CD4-positive, alpha-beta T cell treated with Interleukin-6 for 4 hours (primary cell): Measurements from ENCODE around the gene KRTAP1-4.
"Not testable (repeated sequence)": the region's sequence is repeated elsewhere in the genome, so short reads cannot be mapped to it uniquely, and the experiment has no call there.

ENCODE experiments used
- DNase-seq: peaks from one replicate; pipeline ENCODE4 v3.0.0-alpha.2; 2020; ENCODE audit warnings: mixed read lengths

Gene KRTAP1-4

DNA sequence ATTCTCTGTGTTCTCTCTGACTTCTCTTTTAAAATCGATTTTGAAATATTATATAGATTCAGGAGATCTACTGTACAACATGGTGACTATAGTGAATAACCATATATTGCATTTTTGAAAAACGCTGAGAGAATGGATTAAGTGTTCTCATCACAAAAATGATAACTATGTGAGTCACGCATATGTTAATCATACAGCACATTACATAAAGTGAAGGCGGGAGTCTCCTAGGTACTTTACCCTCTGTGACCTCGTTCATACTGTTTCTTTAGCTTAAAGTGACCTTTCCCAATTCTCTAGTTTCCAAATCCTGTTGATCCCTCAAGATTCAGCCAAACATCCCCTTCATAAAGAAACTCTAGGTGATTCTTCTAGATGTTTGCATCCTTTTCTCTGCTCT, 27.2 kb downstream of the KRTAP1-4 start:
- no peak for DNase-seq

DNA sequence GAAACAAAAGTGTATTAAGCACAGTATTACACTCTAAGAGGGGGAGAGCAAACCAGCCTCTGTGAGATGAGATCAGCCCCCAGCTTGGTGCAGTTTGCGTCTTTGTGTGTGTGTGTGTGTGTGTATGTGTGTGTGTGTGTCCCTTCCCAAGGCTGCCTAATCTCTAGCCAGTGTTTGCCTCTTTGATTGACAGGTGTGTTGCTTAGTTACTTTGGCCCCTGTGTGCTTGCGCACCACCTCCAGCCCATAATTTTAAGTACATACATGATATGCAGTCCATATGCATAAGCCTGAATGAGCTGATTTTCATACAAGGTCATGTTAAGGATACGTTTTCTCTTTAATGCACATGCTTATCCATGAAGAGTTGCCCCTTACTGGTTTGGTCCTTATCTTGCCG, 28.2 kb downstream of the KRTAP1-4 start:
- no peak for DNase-seq

DNA sequence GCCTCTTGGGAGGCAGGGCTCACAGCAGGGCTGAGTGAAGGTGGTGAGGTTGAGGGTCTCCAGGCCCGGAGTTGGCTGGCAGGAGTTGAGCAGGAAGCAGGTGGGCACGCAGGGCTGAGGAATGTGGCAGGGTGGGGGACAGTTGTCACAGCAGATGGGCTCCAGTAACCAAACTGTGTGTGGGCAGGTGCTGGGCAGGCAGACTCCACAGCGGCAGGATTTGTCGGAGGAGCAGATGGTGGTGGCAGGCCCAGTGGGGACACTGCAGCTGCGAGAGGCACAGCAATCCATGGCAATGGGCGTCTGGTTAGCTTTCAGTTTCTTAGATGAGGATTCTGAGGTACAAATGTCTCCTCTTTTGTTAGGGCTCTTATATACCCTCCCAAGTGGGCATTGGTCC, 30.4 kb downstream of the KRTAP1-4 start, which contains the start of gene KRTAP3-2:
Gene KRTAP3-2 (minus strand): TSS at position 344 of the 400 bp plus-strand sequence. CDS start 53 bp downstream, at position 291.
- not testable (repeated sequence) for DNase-seq

DNA sequence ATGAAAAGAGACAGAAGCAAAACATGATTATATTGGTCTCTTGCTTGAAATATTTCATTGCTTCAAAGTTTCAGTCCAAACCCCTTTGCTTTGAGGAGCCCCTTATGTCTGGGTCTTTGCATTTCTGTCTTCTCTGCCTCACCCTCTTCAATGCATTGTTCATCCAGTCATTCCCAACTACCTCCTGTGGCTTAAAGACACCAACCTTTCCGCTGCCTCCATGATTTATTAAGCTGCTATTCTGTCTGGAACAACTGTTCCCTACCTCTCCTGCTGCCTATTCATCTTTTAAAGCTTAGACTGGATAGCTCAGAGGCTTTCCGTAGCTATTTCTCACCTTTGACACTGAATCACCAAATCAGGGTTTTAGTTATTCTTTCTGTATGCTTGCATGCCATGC, 32.6 kb downstream of the KRTAP1-4 start:
- no peak for DNase-seq

DNA sequence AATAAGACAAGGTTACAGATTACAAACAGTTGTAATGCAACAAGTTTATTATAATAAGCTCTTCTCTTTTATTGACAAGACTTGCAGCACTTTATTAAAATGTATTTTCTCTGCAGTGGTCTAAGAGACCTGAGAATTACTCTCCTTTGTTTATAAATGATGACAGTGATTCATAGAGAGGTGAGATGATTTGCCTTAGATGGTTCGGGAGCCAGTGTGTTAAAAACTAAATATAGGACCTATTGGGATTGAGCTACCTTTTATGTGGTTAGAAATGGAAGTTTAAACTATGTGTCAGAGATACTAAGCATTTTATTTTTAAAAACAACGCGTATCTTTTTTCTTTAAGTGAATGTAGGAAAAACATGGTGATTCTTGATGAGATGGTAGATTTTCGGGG, 33.2 kb downstream of the KRTAP1-4 start:
- DNase-seq = no peak

DNA sequence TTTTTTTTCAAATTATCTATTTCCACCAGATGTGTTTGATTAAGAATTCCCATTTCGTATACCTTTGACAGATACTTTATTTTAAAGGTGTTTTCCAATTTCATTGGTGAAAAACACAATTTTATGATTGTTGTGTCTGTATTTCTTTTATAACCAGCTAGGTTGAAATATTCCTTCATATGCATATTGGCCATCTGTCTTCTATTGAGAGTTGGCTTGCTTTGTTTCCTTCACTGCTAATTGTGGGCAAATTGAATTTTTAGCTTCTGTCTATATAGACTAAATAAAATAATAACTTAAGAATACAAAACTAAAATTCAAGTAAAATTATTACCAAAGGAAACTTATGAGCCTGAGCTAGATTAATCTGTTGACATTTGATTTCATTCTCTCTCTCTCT, 34.9 kb downstream of the KRTAP1-4 start:
- DNase-seq = no peak

DNA sequence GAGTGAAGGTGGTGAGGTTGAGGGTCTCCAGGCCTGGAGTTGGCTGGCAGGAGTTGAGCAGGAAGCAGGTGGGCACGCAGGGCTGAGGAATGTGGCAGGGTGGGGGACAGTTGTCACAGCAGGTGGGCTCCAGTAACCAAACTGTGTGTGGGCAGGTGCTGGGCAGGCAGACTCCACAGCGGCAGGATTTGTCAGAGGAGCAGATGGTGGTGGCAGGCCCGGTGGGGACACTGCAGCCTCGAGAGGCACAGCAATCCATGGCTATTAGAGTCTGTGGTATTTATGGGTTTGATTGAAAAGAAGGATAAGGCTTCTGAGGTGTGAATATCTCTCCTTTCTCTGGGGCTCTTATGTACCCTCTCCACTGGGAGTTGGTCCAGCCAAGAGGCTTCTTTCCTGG, 36.2 kb downstream of the KRTAP1-4 start, which contains the start of gene KRTAP3-3:
Gene KRTAP3-3 (minus strand): TSS at position 326 of the 400 bp plus-strand sequence. CDS start 67 bp downstream, at position 259.
- DNase-seq = no peak

DNA sequence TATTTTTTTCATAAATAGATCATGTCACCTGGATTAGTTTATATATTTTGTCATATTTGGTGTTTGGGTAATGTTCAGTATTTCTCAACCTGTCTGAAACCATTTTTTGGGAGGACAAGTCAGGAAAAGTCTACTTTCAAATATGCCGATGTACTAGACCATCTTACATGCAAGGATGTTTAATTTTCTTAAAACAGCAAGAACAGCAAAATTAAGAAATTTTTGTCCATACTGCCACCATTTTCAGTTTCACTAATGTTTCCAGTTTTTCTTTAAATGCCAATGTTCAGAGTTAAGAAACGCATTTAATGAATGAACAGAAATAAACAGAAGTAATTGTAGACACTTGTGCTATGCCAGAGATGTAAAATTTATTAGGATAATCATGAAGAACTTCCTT, 36.9 kb downstream of the KRTAP1-4 start:
- DNase-seq = no peak

DNA sequence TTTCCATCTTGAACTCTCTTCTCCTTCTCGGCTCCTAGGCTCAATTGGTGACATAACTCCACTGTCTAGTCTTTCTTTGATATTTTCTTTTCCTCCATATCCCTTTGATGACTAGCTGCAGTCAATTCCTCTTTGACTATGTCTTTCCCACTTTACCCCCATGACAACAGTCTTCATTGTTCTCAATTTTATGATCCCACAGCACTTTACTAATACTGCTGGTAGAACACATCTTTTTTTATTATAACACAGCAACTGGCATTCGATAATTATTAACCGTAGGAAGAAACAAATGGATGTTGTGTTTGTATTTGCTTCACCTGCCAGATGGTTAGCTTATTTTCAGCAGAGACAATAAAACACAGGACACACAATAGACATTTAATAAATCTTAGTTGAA, 37.3 kb downstream of the KRTAP1-4 start:
- DNase-seq = no peak

DNA sequence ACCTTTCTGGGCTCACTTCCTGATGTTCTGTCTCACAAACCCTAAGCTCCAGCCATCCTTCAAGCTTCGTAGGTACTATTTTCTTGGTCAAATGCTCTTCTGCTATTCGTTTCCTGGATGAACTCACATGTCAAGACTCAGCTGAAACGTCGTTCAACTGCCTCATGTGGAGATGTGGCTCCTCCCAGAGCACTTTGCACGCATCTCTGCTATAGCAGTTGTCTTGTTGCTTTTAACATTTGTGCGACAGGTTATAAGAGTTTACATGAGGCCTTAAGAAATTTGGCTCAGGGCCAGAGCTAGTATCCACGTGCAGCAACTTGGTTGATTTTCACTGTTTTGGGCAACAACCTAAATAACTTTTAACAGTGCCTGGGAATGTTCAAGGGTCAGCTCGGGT, 43.1 kb downstream of the KRTAP1-4 start:
- no peak for DNase-seq

DNA sequence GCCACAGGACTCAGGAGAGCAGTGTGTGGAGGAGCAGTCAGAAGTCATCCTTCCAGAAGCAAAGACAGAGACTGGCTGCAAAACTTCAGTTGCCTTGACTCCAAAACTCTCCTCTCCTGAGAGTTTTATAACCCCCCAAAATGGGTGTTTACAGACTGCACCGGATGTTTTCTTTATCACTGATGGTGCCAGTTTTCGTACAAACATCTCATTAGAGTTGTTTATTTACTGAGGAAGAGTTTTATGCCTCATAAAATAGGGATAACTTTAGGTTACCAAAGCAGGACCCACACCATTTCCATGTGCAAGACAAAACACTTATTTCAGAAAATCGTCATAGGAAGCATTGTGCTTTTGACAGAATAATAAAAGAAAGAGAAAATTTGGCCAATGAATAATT, 45.8 kb downstream of the KRTAP1-4 start, which contains the start of gene KRT40:
Gene KRT40 (minus strand): TSS at position 101 of the 400 bp plus-strand sequence. CDS start 53 bp downstream, at position 48.
- no peak for DNase-seq

DNA sequence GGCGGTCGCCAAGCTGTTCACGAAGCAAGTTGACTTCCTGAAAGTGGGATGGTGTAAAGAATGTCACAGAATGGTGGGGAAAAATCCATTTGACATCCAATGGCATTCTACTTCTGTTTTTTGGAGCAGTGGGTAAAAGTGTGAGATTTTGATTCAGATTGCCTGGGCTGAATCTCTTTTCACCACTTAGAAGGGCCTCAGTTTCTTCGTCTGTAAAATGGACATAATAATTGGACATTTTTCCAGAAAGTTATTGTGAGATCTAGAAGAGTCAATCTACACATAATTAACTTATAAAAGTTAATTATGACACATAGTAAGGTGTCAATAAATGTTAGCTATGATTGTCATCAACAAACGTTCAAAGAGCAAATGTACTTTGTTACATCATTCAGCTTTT, 48.9 kb downstream of the KRTAP1-4 start:
- DNase-seq = no peak

DNA sequence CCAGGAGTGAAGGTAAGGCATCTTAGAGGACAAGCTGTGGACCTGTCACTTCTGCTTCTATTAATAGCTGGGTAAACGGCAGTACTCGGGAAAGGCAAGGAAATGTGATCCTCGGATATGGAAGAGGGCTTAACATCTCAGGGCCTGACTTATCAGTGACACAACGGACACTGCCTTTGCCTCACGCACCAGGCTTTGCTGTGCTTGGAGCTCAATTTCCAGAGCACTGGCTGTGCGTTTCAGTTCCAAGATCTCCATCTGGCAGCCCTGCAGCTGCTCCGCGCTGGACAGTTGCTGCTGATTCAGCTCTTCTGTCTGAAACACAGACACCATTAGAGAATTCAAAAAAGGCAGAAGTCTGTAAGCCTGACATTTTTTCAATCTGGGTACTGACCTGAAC, 49.4 kb downstream of the KRTAP1-4 start:
- DNase-seq = no peak

DNA sequence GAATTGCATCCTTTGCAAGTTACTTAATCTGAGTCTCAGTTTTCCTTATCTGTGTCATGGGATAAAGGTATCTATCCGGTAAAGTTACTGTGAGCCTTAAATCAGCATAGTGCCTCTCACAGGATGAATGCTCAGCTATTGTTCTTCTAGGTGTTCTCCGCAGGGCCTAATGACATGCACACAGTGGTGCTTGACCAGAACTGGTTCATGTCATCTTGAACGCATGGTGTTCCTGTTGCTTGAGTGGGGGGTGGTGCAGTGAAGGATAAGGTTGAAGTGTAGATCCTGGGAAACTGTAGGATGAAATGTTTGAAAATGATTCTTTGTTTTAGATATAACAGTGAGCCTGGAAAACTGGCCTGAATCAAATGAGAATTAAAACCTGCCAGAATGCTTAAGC, 49.9 kb downstream of the KRTAP1-4 start:
- no peak for DNase-seq
